ENCODE measurements around the gene ATP8B1. TPM values are rescaled to one million over a fixed set of nuclear protein-coding genes. Genes with fewer than 3 reads are reported as not detected.

Gene ATP8B1
- total RNA-seq, 1 experiment from 2014 or later, result 24.8 TPM

DNA sequence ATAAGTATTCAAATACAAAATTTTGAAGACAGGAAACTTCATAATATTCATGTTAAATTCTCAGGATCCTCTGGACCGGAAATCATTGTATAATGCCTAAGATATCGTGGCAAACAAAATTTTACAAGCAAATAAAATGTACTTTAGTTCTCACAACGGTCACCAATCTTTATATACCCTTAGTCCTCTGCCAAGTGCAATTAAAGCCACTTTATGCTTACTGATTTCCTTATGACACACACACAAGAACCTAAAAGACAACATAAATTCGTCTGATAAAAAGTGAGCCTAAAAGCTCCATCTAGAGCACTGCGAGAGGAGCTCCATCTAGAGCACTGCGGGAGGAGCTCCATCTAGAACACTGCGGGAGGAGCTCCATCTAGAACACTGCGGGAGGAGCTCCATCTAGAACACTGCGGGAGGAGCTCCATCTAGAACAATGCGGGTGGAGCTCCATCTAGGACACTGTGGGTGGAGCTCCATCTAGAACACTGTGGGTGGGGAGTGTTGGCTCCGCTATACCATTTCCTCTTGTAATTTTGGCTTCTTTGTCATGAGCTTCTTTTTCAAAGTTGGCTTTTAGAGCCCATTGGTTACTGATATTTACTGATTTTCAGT is 15.9 kb downstream of the ATP8B1 start:
- ATAC-seq (peak; percentile 35), DNase-seq (peak; percentile 46)
- Histone ChIP-seq H3K9me2 (replicated peaks; ENCODE audit: low read length) (no peaks in the 10 kb centered on the region), H3K4me1 (ENCODE audit: insufficient read depth, low read length) (peaks cover 54% of the 10 kb centered on the region), H3K36me3 (ENCODE audit: low read depth, low read length) (no peaks in the 10 kb centered on the region), H3K9ac (ENCODE audit: low read length) (0 out of 2 replicates have a peak overlapping the region, but pooled peaks have one; percentile 75), H3F3A (ENCODE audit: low read length, unreplicated experiment) (peaks cover 3% of the 10 kb centered on the region), H3K27me3 (ENCODE audit: low read length) (no peaks in the 10 kb centered on the region), H3K9me3 (ENCODE audit: low read length) (no peaks in the 10 kb centered on the region), H2AFZ (ENCODE audit: low read length) (no peak overlapping the region), H3K4me3 (ENCODE audit: low read length) (no peak overlapping the region), H4K20me1 (ENCODE audit: low read length) (no peaks in the 10 kb centered on the region), H3K79me2 (ENCODE audit: low read length) (peaks cover 91% of the 10 kb centered on the region), H3K27ac (ENCODE audit: low read length) (peak overlapping the region; percentile 96), H3K4me2 (ENCODE audit: low read length) (peak overlapping the region; percentile 82; the same call in 1 of the 2 replicates)
- no TSS peak for BruUV-seq (replicated peaks)
- TF ChIP-seq, protein P1, sequence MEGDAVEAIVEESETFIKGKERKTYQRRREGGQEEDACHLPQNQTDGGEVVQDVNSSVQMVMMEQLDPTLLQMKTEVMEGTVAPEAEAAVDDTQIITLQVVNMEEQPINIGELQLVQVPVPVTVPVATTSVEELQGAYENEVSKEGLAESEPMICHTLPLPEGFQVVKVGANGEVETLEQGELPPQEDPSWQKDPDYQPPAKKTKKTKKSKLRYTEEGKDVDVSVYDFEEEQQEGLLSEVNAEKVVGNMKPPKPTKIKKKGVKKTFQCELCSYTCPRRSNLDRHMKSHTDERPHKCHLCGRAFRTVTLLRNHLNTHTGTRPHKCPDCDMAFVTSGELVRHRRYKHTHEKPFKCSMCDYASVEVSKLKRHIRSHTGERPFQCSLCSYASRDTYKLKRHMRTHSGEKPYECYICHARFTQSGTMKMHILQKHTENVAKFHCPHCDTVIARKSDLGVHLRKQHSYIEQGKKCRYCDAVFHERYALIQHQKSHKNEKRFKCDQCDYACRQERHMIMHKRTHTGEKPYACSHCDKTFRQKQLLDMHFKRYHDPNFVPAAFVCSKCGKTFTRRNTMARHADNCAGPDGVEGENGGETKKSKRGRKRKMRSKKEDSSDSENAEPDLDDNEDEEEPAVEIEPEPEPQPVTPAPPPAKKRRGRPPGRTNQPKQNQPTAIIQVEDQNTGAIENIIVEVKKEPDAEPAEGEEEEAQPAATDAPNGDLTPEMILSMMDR (conservative IDR thresholded peaks at IDR 0.05; ENCODE audit: low read depth, low read length), result peak; percentile 29; the same call in 1 of the 2 replicates
- TF ChIP-seq EZH2 (IDR thresholded peaks at IDR 0.05; ENCODE audit: low read length, unreplicated experiment), result no peak
- no peak for TF ChIP-seq EZH2phosphoT487 (IDR thresholded peaks at IDR 0.05; ENCODE audit: borderline replicate concordance, low read length)
- ChIA-PET POLR2A (ENCODE audit: unreplicated experiment) (interaction anchor here (0.6 to 0.8 kb wide), 2 partner anchors 41 to 152 kb away, joined by 3 to 9 read pairs; no protein-coding TSS in a partner anchor), CTCF (interaction anchor here (0.7 to 1.2 kb wide), 2 partner anchors 103 to 152 kb away, joined by 3 to 9 read pairs; no protein-coding TSS in a partner anchor)
- intact Hi-C loops (cut with micrococcal nuclease), result loop anchor here (5.0 to 10.0 kb wide), 3 partner anchors 40 to 145 kb away; no protein-coding TSS in a partner anchor

DNA sequence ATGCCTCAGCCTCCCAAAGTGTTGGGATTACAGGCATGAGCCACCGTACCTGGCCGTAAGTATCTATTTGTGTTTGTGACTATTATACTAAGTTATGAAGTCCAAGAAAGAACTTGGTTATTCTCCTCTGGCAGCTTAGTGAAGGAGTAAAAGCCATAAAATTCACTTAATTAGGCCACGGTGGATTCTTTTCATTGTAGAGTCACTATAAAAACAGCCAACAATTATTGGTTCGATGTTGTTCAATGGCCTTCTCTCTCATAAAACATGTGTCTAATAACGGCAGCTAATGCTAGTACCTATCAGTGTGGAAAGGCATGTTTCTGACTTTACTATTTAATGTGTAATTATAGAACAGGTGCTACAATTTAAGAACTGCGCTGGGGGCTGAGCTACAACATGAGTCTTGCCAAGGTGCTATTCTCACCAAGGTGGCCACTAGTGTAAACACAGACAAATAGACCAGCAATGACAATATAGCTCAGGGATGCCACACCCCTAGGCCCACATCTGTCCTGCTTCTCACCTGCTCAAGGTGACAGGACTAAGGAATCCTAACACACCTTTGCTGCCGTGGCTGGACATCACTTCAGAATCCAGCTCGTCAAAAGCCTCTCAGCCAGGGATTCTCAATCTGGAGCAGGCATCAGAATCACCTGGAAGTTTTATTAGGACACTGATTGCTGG is 17.2 kb downstream of the ATP8B1 start:
- Histone ChIP-seq H3K9ac (ENCODE audit: low read length) (no peak overlapping the region), H3K27me3 (ENCODE audit: low read length) (no peaks in the 10 kb centered on the region), H2AFZ (ENCODE audit: low read length) (no peak overlapping the region), H3K4me2 (ENCODE audit: low read length) (no peak overlapping the region), H3K79me2 (ENCODE audit: low read length) (peaks cover 89% of the 10 kb centered on the region), H3K4me3 (ENCODE audit: low read length) (no peak overlapping the region), H3K9me3 (ENCODE audit: low read length) (no peaks in the 10 kb centered on the region), H3K9me2 (replicated peaks; ENCODE audit: low read length) (no peaks in the 10 kb centered on the region), H3K27ac (ENCODE audit: low read length) (no peak overlapping the region), H3K36me3 (ENCODE audit: low read depth, low read length) (no peaks in the 10 kb centered on the region), H3F3A (ENCODE audit: low read length, unreplicated experiment) (peaks cover 3% of the 10 kb centered on the region), H4K20me1 (ENCODE audit: low read length) (no peaks in the 10 kb centered on the region), H3K4me1 (ENCODE audit: insufficient read depth, low read length) (peaks cover 60% of the 10 kb centered on the region)
- BruUV-seq (replicated peaks), result no TSS peak
- CTCF ChIA-PET, result no interaction called here
- POLR2A ChIA-PET (ENCODE audit: unreplicated experiment), result no interaction called here
- intact Hi-C loops (cut with micrococcal nuclease), result loop anchor here (5.0 to 10.0 kb wide), 3 partner anchors 39 to 144 kb away; no protein-coding TSS in a partner anchor
- DNase-seq, result no peak
- no peak for ATAC-seq
- TF ChIP-seq EZH2phosphoT487 (IDR thresholded peaks at IDR 0.05; ENCODE audit: borderline replicate concordance, low read length), result no peak
- TF ChIP-seq, protein P1 (conservative IDR thresholded peaks at IDR 0.05; ENCODE audit: low read depth, low read length), result no peak
- no peak for TF ChIP-seq EZH2 (IDR thresholded peaks at IDR 0.05; ENCODE audit: low read length, unreplicated experiment)
